H1 (cell line): ENCODE results near the gene SMIM9.

ENCODE experiments used
- ATF3 ChIP-seq: IDR thresholded peaks from 2 replicates; pipeline ENCODE4 v1.6.1; 2011; ENCODE audit warnings: low read depth, mild to moderate bottlenecking, low read length; ENCODE audit not compliant: insufficient read depth
- BCL11A ChIP-seq, 2 experiments: IDR thresholded peaks; one replicate each; pipeline ENCODE4 v1.6.1; 2011; ENCODE audit warnings: low read depth in 2 of 2, low read length in 2 of 2, mild to moderate bottlenecking in 2 of 2
- CBX5 ChIP-seq: fragments of 300-800, 300-1000 bp; sonication (generic); IDR thresholded peaks from 2 replicates; pipeline ENCODE4 v1.7.1; 2016; ENCODE audit warnings: antibody characterized with exemption, low read length, low read depth
- CTCF ChIP-seq, 3 experiments: IDR thresholded peaks; 1 replicate in 2 of 3; 2 replicates in 1 of 3; pipeline versions ENCODE4 v1.5.1 to v1.6.1; 2011; ENCODE audit warnings: low read length in 3 of 3, mild to moderate bottlenecking in 3 of 3, inconsistent platforms in 2 of 3, low read depth in 1 of 3, moderate library complexity in 1 of 3; ENCODE audit not compliant: insufficient read depth in 1 of 3; ENCODE audit errors: control extremely low read depth in 1 of 3
- EP300 ChIP-seq, 2 experiments: IDR thresholded peaks; 1 replicate in 1 of 2; 2 replicates in 1 of 2; pipeline ENCODE4 v1.6.1; 2011 to 2012; ENCODE audit warnings: low read depth in 2 of 2, low read length in 2 of 2, mild to moderate bottlenecking in 2 of 2, borderline replicate concordance in 1 of 2, inconsistent platforms in 1 of 2, moderate library complexity in 1 of 2
- MAFK ChIP-seq: IDR thresholded peaks from 2 replicates; pipeline ENCODE4 v1.6.1; 2012; ENCODE audit warnings: low read depth, mild to moderate bottlenecking, improper control_type of control experiment, low read length
- POLR2A ChIP-seq, 2 experiments: IDR thresholded peaks; 1 replicate in 1 of 2; 2 replicates in 1 of 2; pipeline ENCODE4 v1.6.1; 2011; ENCODE audit warnings: low read depth in 2 of 2, low read length in 2 of 2, mild to moderate bottlenecking in 2 of 2; ENCODE audit errors: control extremely low read depth in 1 of 2
- POLR2AphosphoS5 ChIP-seq: IDR thresholded peaks from 2 replicates; pipeline ENCODE4 v1.6.1; 2011; ENCODE audit warnings: low read depth, low read length
- RXRA ChIP-seq: IDR thresholded peaks from 2 replicates; pipeline ENCODE4 v1.6.1; 2011; ENCODE audit warnings: low read depth, mild to moderate bottlenecking, low read length, moderate library complexity; ENCODE audit not compliant: insufficient read depth
- SIN3A ChIP-seq, 2 experiments: IDR thresholded peaks in 1 of 2; conservative IDR thresholded peaks in 1 of 2; 2 replicates each; pipeline ENCODE4 v1.6.1; 2011 to 2012; ENCODE audit warnings: low read length in 2 of 2, improper control_type of control experiment in 1 of 2, low read depth in 1 of 2, mild to moderate bottlenecking in 1 of 2
- SP1 ChIP-seq: IDR thresholded peaks from 2 replicates; pipeline ENCODE4 v1.6.1; 2011; ENCODE audit warnings: low read depth, low read length
- TAF1 ChIP-seq: IDR thresholded peaks from 2 replicates; pipeline ENCODE4 v1.6.1; 2011; ENCODE audit warnings: mild to moderate bottlenecking, low read depth, low read length
- YY1 ChIP-seq: IDR thresholded peaks from 2 replicates; pipeline ENCODE4 v1.6.1; 2011; ENCODE audit warnings: low read depth, mild to moderate bottlenecking, low read length

GRCh38 chrX:154827194-154828015 lies 7.1 kb downstream of the SMIM9 start:
- TF ChIP-seq CTCF (IDR thresholded peaks at IDR 0.05; ENCODE audit: control extremely low read depth in 1 of 3, insufficient read depth in 1 of 3, low read depth in 1 of 3, low read length in 3 of 3) (no peak), CBX5 (no peak), POLR2A (IDR thresholded peaks at IDR 0.05; ENCODE audit: control extremely low read depth in 1 of 2, low read depth in 2 of 2, low read length in 2 of 2) (no peak), ATF3 (no peak), TAF1 (no peak), POLR2AphosphoS5 (no peak), SP1 (no peak), BCL11A (IDR thresholded peaks at IDR 0.05; ENCODE audit: low read depth in 2 of 2, low read length in 2 of 2) (no peak), MAFK (no peak), YY1 (no peak), RXRA (no peak), SIN3A (conservative IDR thresholded peaks at IDR 0.05 in 1 of 2, IDR thresholded peaks at IDR 0.05 in 1 of 2; ENCODE audit: low read depth in 1 of 2, low read length in 2 of 2) (no peak), EP300 (IDR thresholded peaks at IDR 0.05; ENCODE audit: borderline replicate concordance in 1 of 2, low read depth in 2 of 2, low read length in 2 of 2) (no peak)
